Ecto neural progenitor cell (in vitro differentiated cells): ENCODE data around the gene YJU2.

ENCODE experiments used
- DNase-seq: peaks from one replicate; pipeline ENCODE4 v3.0.0-alpha.2; 2018; ENCODE audit warnings: low spot score

Gene YJU2

DNA sequence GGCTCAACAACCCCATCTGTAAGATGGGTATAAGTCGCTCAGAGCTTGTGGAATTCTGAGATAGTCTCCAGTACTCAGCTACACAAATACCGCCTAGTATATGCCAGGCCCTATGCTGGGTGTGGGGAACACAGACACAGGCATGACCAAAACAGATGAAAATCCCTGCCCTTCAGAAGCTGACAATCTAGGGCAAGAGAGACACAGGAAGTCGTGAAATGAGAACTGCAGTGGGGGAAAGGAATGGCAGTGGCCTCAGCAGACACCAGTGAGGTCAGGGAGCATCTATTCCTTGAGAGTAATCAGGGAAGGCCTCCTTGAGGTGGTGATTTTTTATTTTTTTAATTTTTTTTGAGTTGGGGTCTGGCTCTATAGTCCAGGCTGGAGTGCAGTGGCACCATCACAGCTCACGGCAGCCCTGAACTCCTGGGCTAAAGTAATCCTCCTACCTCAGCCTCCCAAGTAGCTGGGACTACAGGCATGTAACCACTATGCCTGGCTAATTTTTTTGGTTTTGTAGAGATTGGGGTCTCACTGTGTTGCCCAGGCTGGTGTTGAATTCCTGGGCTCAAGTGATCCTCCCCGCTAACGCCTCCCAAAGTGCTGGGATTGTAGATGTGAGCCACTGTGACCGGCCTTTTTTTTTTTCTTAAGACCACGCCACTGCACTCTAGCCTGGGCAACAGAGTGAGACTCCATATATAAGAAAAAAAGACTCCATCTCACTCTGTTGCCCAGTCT lies 52.1 kb downstream of the YJU2 start:
- DNase-seq, result no peak

DNA sequence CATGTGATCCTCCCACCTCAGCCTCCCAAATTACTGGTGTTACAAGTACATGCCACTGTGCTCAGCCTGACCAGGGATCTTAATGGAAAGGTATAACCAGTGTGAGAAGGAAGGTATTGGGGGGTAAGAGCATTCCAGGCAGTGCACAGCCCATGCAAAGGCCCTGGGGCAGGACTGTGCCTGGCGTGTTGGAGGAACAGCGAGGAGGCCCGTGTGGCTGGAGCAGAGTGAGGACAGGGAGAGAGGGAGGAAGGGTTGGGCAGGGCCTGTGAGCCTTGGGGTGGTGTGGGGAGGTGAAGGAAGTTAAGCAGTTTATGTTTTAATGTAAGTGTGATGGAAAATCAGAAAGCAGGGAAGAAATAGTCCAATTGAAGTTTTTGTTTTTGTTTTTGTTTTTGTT lies 53.7 kb downstream of the YJU2 start:
- DNase-seq, result no peak

DNA sequence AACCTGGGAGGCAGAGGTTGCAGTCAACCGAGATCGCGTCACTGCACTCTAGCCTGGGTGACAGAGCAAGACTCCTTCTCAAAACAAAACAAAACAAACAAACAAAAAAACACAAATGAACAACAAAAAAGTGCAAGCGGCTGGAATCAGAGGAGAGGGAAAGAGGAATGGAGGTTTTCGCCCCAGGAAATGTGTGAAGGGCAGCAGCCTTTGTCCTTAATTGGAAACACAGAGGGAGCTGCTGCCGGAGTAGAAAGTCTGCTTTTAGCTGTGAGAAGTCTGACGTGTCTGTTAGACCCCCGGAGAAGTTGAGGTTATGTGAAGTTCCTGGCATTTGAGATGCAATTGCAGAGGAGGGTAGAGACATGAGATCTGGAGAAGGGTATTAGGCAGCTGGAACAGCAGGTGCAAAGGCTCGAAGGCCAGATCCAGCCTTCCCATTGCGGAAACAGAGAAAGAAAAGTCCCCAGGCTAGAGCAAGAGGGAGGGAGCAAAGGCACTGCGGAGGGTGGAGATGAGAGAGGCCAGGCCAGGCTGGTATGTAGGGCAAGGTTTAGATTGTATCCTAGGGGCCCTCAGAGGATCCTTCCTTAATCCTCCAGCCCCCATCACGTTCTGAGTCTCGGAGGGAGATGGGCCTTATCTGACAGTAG lies 54.8 kb downstream of the YJU2 start:
- no peak for DNase-seq

DNA sequence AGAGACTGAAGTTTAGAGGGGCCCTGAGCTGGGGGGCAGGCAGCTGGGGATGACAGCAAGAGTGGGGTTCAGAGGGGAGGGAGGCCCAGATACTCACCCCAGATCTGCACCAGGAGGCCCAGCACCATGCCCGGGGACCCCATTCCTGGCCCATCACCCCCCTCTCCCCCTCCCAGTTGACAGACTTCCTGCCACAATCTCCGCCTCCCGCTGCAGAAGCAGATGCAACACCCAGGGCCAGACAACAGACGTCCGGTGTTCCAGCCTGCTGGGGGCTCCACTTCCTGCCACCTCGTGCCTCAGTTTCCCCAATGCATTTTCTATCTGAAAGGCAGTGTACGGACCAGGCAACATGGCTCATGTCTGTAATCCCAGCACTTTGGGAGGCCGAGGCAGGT lies 55.4 kb downstream of the YJU2 start, which contains the start of gene TMIGD2:
Gene TMIGD2 (minus strand): TSS at position 147 of the 398 bp plus-strand sequence. CDS start 4 bp downstream, at position 143.
- no peak for DNase-seq

DNA sequence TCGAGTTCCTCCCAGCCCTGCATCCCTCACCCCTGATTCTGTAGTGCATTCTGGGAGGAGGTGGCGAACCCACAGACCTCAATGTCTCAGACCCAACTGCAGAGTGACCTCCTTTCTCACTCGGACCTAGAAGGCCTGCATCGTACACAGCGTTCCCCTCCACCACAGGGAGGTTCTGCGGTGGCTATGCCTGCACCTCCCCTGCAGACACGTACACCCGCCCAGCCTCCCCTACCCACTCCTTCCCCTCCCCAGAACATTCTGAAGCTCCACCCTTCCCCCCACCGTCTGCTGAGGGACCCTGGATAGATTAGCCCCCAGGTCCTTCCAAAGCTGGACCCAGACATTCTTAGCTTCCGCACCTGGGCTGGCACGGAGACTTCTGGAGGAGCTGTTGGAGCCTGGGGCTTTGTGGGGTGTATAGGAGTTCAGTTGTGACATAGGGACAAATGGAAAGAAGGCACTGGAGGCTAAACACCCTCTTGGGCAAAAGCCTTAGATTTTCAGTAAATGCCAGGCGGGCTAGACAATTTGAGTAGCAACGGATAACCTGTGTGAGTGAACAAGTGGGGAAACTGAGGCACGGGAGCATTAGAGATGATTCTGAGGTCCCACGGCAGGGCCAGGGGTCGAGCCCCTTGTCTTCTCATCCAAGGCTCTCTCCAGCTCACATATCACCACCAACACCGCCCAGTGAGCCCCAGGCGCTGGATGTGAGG lies 57.1 kb downstream of the YJU2 start:
- DNase-seq, result no peak

DNA sequence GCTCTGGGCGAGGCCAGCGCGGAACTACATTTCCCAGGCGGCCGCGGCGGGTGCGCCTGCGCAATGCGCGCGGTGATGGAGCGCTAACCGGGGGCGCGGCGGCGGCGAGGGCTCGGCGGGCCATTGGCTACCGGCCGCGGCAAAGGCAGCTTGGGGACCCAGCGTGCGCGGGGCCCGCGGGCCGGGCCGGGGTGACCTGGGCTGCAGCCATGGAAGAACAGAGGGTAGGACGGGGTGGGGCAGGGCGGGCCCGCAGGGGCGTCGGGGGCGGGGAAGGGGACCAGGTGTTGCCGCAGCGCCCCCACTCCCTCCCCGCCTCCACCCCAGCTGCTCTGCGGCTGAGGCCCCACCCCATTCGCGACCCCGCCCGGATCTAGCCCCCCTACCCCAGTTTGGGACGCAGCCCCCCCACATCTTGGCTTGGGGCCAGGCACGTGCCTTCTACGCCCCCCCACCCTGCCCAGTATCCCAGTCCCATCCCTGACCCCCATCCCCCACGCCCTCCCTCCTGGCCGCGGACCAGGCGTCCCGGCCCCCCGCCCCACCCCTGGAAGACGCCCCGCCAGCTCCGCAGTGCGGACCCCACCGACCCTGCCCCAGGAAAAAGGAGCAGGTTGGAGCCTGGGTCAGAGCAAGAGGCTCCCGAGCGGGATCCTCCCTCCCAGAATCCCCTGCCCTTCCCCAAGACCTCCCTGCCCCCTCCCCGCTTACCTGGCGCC lies 57.8 kb downstream of the YJU2 start, which contains the start of gene FSD1:
Gene FSD1 (plus strand): TSS at position 61 of the 719 bp plus-strand sequence. CDS start 149 bp downstream, at position 210.
- peak; percentile 91 for DNase-seq

DNA sequence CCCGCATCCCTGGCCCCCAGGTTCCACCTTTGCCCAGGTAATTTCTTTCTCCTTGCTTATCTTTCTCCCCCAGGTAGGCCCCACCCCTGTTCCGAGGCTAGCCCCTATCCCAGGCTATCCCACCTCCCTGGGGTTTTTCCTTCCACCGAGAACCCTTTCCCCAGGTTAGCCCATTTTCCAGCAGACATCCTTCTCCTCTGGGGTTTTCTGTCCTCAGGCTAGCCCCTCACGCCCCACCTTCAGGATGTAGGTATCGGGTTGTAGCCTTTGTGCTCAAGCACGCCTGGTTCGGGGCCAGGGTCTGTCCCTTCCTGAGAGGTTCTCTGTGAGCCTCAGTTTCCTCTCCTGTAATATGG lies 58.4 kb downstream of the YJU2 start:
- DNase-seq, result no peak

DNA sequence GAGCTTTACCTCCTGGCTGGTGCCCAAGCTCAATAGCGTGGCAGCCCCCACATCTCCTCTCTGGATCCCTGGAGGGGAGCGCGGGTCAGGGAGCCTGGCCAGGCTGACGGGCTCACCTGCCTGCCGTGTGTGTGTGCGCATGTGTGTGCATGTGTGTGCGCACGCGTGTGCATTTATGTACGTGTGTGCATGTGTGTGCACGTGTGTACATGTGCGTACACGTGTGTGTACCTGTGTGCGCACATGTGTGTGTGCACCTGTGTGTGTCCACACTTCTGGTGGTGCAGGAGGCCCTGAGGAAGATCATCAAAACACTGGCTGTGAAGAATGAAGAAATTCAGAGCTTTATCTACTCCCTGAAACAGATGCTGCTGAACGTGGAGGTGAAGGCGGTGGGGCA lies 58.8 kb downstream of the YJU2 start:
- no peak for DNase-seq

DNA sequence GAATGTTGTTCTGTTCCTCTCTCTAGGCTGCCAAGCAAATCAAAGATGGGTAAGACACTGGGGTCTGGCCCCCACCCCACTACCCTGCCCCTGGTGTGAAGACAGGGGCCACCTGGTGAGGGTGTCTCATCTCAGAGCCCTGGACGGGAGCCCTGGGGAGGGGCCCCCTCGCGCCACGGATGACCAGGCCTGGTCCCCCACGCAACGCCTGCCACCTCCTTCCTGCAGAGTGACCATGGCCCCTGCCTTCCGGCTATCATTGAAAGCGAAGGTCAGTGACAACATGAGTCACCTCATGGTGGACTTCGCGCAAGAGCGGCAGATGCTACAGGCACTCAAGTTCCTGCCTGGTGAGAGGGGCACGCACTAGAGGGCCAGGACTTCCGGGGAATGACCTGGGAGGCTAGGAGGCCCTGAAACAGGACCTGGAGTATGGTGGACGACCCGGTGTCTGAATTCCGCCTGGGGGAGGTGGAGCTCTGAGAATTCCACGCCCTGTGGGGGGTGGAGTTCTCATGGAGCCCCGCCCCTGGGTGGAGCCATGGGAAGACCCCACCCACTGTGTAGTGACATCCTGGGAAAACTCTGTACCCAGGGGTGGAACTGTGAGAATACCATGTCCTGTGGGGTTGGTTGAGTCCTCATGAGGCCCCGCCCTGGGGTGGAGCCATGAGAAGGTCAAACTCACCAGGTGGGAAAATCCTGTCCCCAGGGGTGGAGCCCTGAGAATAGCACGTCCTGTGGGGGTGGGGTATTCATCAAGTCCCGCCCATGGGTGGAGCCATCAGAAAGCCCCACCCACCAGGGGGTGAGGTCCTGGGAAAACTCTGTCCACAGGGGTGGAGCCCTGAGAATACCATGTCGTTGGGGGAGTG lies 63.6 kb downstream of the YJU2 start:
- no peak for DNase-seq

DNA sequence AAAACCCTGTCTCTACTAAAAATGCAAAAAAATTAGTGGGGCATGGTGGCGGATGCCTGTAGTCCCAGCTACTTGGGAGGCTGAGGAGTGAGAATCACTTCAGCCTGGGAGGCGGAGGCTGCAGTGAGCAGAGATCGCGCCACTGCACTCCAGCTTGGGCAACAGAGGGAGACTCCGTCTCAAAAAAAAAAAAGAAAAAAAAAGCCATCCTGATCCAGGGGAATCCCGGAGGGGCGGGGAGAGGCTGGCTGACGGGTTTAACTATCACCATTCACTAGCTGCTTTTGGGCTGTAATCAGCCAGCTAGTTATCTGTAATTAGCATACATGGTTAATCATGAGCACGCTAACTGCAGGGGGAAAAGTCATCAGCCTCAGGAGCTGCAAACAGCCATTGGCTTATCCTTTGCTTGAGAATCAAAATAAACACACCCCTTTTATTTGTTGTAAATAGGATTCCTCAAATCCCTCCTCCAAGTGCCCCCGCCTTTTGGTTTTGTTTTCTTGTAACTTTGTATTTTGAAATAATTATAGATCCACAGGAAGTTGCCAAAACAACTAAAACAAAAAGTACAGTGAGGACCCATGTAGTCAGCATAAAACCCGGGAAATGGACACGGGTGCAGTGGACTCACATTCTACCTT lies 67.1 kb downstream of the YJU2 start:
- no peak for DNase-seq

DNA sequence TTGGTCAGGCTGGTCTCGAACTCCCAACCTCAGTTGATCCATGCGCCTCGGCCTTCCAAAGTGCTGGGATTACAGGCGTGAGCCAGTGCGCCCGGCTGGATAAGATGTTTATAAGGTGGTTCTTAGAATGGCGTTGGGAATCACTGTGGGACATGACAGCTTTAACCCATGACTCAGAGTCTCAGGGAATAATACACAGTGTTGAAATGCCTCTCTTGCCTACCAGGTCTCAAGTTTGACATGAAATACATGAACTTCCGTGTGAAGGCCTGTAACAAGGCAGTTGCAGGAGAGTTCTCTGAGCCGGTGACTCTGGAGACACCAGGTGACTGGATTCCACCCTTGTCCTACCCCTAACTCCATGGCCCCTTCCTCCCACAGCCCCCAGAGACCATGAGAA lies 70.1 kb downstream of the YJU2 start:
- no peak for DNase-seq

DNA sequence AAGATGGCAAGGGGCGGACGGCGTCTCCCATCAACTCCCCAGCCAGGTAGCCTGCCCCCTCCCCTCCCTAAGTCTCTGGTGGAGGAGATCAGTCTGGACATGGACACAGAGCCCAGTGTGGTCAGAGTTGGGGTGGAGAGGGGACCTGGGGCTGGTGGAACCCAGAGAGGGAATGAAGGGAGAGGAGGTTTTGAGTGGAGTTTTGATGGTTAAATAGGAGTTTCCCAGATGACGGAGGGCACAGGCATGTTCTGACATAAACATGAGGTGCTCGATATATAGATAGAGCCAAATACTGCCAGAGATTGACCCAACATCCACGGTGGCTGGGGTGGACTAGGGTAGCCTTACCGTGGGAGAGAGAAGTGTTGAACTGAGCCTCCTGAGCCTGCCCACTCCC lies 71.6 kb downstream of the YJU2 start:
- no peak for DNase-seq
